K562 (cell line): ENCODE results near the gene GMPR. TPM values are rescaled to one million over a fixed set of nuclear protein-coding genes. Genes with fewer than 3 reads are reported as not detected.
A peak's percentile ranks its signal among the peaks of the same experiment; 100 is the strongest.

Source experiments
- ARID1B ChIP-seq: fragments of 450-650 bp; IDR thresholded peaks from 2 replicates; pipeline ENCODE4 v1.6.1; 2016; ENCODE audit warnings: antibody characterized with exemption, mild to moderate bottlenecking, inconsistent platforms
- ASH1L ChIP-seq: fragments of 450-650 bp; IDR thresholded peaks from 2 replicates; pipeline ENCODE4 v1.6.1; 2018; ENCODE audit warnings: borderline replicate concordance, mild to moderate bottlenecking, low read depth; ENCODE audit not compliant: partially characterized antibody
- ATF1 ChIP-seq, 2 experiments: fragments of 450-650 bp in 1 of 2; IDR thresholded peaks; 2 replicates each; pipeline ENCODE4 v1.6.1; 2016; ENCODE audit warnings: missing compliant biosample characterization in 1 of 2, missing genetic modification characterization in 1 of 2
- CBX3 ChIP-seq, 2 experiments: IDR thresholded peaks; 1 replicate in 1 of 2; 2 replicates in 1 of 2; pipeline ENCODE4 v1.6.1; 2012; ENCODE audit warnings: inconsistent platforms in 2 of 2, low read length in 2 of 2, borderline replicate concordance in 1 of 2, control low read depth in 1 of 2
- DMBX1 ChIP-seq: fragments of 250-450 bp; sonication (Bioruptor Pico); IDR thresholded peaks from 2 replicates; pipeline ENCODE4 v1.8.0; 2022; ENCODE audit warnings: inconsistent platforms, mild to moderate bottlenecking, moderate library complexity, borderline replicate concordance
- ETV1 ChIP-seq: fragments of 450-650 bp; conservative IDR thresholded peaks from 2 replicates; pipeline ENCODE4 v1.6.1; 2016; ENCODE audit warnings: missing genetic modification characterization, control low read depth, low read depth, missing compliant biosample characterization
- ETV5 ChIP-seq: sonication (generic); formaldehyde crosslinking; IDR thresholded peaks from 2 replicates; pipeline ENCODE4 v1.4.0; 2020; ENCODE audit warnings: low read depth, mild to moderate bottlenecking, missing genetic modification reagents
- LCOR ChIP-seq: sonication (generic); formaldehyde crosslinking; IDR thresholded peaks from 2 replicates; pipeline ENCODE4 v1.8.0; 2022; ENCODE audit warnings: mild to moderate bottlenecking, missing genetic modification reagents
- MBD2 ChIP-seq: sonication (generic); IDR thresholded peaks from 2 replicates; pipeline ENCODE4 v1.6.1; 2016; ENCODE audit warnings: low read depth, borderline replicate concordance
- MYBL2 ChIP-seq, 2 experiments: fragments of 450-650 bp in 1 of 2; sonication (generic) in 1 of 2; formaldehyde crosslinking in 1 of 2; IDR thresholded peaks; 2 replicates each; pipeline versions ENCODE4 v1.6.1 to v1.8.1; 2017 to 2022; ENCODE audit warnings: borderline replicate concordance in 1 of 2, inconsistent platforms in 1 of 2, low read depth in 1 of 2, mild to moderate bottlenecking in 1 of 2, missing genetic modification reagents in 1 of 2, moderate library complexity in 1 of 2
- PHF21A ChIP-seq: fragments of 450-650 bp; IDR thresholded peaks from 2 replicates; pipeline ENCODE4 v1.6.1; 2017; ENCODE audit warnings: low read depth, borderline replicate concordance
- PPARD ChIP-seq: fragments of 250-450 bp; sonication (Bioruptor Pico); IDR thresholded peaks from 2 replicates; pipeline ENCODE4 v1.8.0; 2022; ENCODE audit warnings: inconsistent platforms, mild to moderate bottlenecking, moderate library complexity
- RAD51 ChIP-seq: fragments of 450-650 bp; IDR thresholded peaks from 2 replicates; pipeline ENCODE4 v1.7.1; 2016; ENCODE audit warnings: low read depth, mild to moderate bottlenecking, borderline replicate concordance
- SAP30 ChIP-seq: fragments of 200-600 bp; sonication (generic); IDR thresholded peaks from 2 replicates; pipeline ENCODE4 v1.6.1; 2012; ENCODE audit warnings: borderline replicate concordance, low read depth, mild to moderate bottlenecking, moderate library complexity, low read length, control low read depth, inconsistent platforms; ENCODE audit not compliant: insufficient read depth, poor library complexity, severe bottlenecking
- SIN3A ChIP-seq, 2 experiments: fragments of 150-350 bp in 1 of 2; IDR thresholded peaks; 2 replicates each; pipeline ENCODE4 v1.6.1; 2011 to 2016; ENCODE audit warnings: borderline replicate concordance in 2 of 2, low read depth in 2 of 2, low read length in 2 of 2, mild to moderate bottlenecking in 2 of 2, moderate library complexity in 2 of 2; ENCODE audit not compliant: control insufficient read depth in 1 of 2
- SMARCE1 ChIP-seq: fragments of 450-650 bp; IDR thresholded peaks from 2 replicates; pipeline ENCODE4 v1.7.1; 2016; ENCODE audit warnings: mild to moderate bottlenecking
- TFAM ChIP-seq: fragments of 250-450 bp; sonication (Bioruptor Pico); conservative IDR thresholded peaks from 2 replicates; pipeline ENCODE4 v1.5.0; 2021; ENCODE audit warnings: mild to moderate bottlenecking, moderate library complexity
- ZNF133 ChIP-seq: fragments of 250-450 bp; sonication (Bioruptor Pico); IDR thresholded peaks from 2 replicates; pipeline ENCODE4 v1.4.0; 2020; ENCODE audit warnings: mild to moderate bottlenecking
- ZNF174 ChIP-seq: fragments of 250-450 bp; sonication (Bioruptor Pico); IDR thresholded peaks from 2 replicates; pipeline ENCODE4 v1.4.0; 2020; ENCODE audit warnings: mild to moderate bottlenecking
- ZSCAN29 ChIP-seq: fragments of 450-650 bp; IDR thresholded peaks from 2 replicates; pipeline ENCODE4 v1.6.1; 2017
- polyA plus RNA-seq, 8 experiments: library from polyadenylated mRNA; depleted of rRNA in 4 of 8; stranded (reverse) in 5 of 8; unstranded in 3 of 8; fragments of >200 nt; fragmentation: Nextera tagmentation in 2 of 8; fragmentation: Illumina TruSeq in 1 of 8; extraction: Ambion mirVana in 2 of 8; extraction: Trizol in 1 of 8; gene quantifications; 2 replicates each; pipeline versions ENCODE4 v1.2.1 to v1.2.3, GENCODE V29; 2011 to 2014; ENCODE audit warnings: inconsistent platforms in 1 of 8, missing spikeins in 1 of 8
- total RNA-seq, 7 experiments: library from RNA; depleted of rRNA in 6 of 7; stranded (reverse); fragments of >200 nt in 6 of 7; fragmentation: Illumina TruSeq in 2 of 7; extraction: Trizol in 2 of 7; gene quantifications; 2 replicates each; pipeline versions ENCODE4 v1.2.1 to v1.2.3, GENCODE V29; 2011 to 2021; ENCODE audit warnings: low replicate concordance in 1 of 7
- TF ChIP-seq, protein P1 (sequence below): fragments of 450-650 bp; formaldehyde crosslinking; IDR thresholded peaks from 2 replicates; pipeline ENCODE4 v1.4.0; 2020; ENCODE audit warnings: mild to moderate bottlenecking, mixed read lengths
- TF ChIP-seq, protein P2 (sequence below), 2 experiments: IDR thresholded peaks; 2 replicates each; pipeline ENCODE4 v1.6.1; 2011; ENCODE audit warnings: borderline replicate concordance in 1 of 2, control low read depth in 1 of 2, low read depth in 1 of 2, low read length in 1 of 2, mild to moderate bottlenecking in 1 of 2, mixed read lengths in 1 of 2, moderate library complexity in 1 of 2; ENCODE audit not compliant: insufficient read depth in 1 of 2, insufficient read length in 1 of 2, poor library complexity in 1 of 2, severe bottlenecking in 1 of 2; ENCODE audit errors: extremely low read depth in 1 of 2
- TF ChIP-seq, protein P3 (sequence below): sonication (generic); formaldehyde crosslinking; IDR thresholded peaks from 2 replicates; pipeline ENCODE4 v1.8.0; 2023; ENCODE audit warnings: mild to moderate bottlenecking, missing genetic modification reagents

The GMPR gene
- total and polyA plus RNA-seq, 9 of the 15 experiments (the other 6 are each of a cell fraction or from before 2014, with no cell fraction given), result 34.6 to 83.7 (median 49.8) TPM

DNA sequence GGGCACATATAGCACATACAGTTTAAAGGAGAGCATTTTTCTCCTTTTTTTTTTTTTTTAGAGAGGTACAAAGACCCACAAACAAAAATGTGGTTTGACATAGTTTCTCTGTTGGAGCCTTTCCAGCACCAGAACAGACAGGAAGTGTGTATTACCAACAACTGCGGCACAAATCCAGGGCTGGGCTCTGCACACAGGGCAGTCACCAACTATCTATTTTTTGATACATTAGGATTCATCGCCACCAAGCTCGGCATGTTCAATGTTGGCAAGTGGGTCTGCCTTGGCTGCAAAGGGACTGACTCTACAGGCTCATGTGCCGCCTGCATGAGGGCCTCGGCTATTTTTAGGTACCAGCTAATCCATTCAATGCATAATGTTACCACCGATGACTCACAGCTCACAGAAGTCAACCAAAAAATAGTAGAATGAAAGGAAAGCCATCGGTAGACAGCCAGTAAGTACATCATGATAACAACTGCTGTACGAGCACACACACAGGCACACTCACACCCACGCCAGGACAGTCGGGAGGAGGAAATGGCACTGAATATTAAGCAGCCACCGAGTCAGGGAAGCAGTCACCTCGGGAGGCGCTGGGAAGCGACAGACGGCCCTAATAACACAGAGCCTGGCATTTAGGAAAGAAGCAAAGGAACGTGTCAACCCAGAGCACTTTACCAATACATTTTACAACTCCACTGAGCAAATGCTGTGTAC, 81.6 kb downstream of the GMPR start (continued):
- TF ChIP-seq ATF1 (CRISPR knock-in tag; IDR thresholded peaks at IDR 0.05) (no peak), ATF1 (tag; IDR thresholded peaks at IDR 0.05) (peak; percentile 50; the same call in 1 of the 2 replicates), RAD51 (0 out of 2 replicates have a peak, but pooled peaks have one; percentile 23), ETV5 (CRISPR knock-in tag) (peak; percentile 67; the same call in 1 of the 2 replicates), ZNF174 (CRISPR knock-in tag) (no peak), DMBX1 (CRISPR knock-in tag) (peak; percentile 65), ARID1B (peak; percentile 88), PHF21A (peak; percentile 46; the same call in 1 of the 2 replicates), MBD2 (peak; percentile 45; the same call in 1 of the 2 replicates), ETV1 (tag) (peak; percentile 60; the same call in 1 of the 2 replicates), CBX3 (IDR thresholded peaks at IDR 0.05; ENCODE audit: borderline replicate concordance in 1 of 2, low read length in 2 of 2) (peak in 1 of 2 experiments; percentile 90; a peak in 2 of 3 replicates), ZNF133 (CRISPR knock-in tag) (no peak), TFAM (CRISPR knock-in tag) (no peak), PPARD (CRISPR knock-in tag) (no peak), SAP30 (no peak), SIN3A (IDR thresholded peaks at IDR 0.05; ENCODE audit: borderline replicate concordance in 2 of 2, control insufficient read depth in 1 of 2, low read depth in 2 of 2, low read length in 2 of 2) (no peak), LCOR (CRISPR knock-in tag) (peak; percentile 94), ASH1L (no peak), SMARCE1 (peak; percentile 96), MYBL2 (IDR thresholded peaks at IDR 0.05; ENCODE audit: low read depth) (no peak), MYBL2 (CRISPR knock-in tag; IDR thresholded peaks at IDR 0.05; ENCODE audit: borderline replicate concordance) (no peak), ZSCAN29 (no peak)
- TF ChIP-seq, protein P1, sequence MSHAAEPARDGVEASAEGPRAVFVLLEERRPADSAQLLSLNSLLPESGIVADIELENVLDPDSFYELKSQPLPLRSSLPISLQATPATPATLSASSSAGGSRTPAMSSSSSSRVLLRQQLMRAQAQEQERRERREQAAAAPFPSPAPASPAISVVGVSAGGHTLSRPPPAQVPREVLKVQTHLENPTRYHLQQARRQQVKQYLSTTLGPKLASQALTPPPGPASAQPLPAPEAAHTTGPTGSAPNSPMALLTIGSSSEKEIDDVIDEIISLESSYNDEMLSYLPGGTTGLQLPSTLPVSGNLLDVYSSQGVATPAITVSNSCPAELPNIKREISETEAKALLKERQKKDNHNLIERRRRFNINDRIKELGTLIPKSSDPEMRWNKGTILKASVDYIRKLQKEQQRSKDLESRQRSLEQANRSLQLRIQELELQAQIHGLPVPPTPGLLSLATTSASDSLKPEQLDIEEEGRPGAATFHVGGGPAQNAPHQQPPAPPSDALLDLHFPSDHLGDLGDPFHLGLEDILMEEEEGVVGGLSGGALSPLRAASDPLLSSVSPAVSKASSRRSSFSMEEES (CRISPR knock-in tag), result no peak
- TF ChIP-seq, protein P2, sequence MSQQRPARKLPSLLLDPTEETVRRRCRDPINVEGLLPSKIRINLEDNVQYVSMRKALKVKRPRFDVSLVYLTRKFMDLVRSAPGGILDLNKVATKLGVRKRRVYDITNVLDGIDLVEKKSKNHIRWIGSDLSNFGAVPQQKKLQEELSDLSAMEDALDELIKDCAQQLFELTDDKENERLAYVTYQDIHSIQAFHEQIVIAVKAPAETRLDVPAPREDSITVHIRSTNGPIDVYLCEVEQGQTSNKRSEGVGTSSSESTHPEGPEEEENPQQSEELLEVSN (IDR thresholded peaks at IDR 0.05; ENCODE audit: borderline replicate concordance in 1 of 2, extremely low read depth in 1 of 2, insufficient read depth in 1 of 2, insufficient read length in 1 of 2, low read depth in 1 of 2, low read length in 1 of 2, poor library complexity in 1 of 2, severe bottlenecking in 1 of 2), result peak; percentile 19 to 69
- TF ChIP-seq, protein P3, sequence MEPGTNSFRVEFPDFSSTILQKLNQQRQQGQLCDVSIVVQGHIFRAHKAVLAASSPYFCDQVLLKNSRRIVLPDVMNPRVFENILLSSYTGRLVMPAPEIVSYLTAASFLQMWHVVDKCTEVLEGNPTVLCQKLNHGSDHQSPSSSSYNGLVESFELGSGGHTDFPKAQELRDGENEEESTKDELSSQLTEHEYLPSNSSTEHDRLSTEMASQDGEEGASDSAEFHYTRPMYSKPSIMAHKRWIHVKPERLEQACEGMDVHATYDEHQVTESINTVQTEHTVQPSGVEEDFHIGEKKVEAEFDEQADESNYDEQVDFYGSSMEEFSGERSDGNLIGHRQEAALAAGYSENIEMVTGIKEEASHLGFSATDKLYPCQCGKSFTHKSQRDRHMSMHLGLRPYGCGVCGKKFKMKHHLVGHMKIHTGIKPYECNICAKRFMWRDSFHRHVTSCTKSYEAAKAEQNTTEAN (CRISPR knock-in tag), result peak; percentile 93
